Caki2 (cell line): Measurements from ENCODE around the gene LDLRAD3. TPM values are rescaled to one million over a fixed set of nuclear protein-coding genes. Genes with fewer than 3 reads are reported as not detected.

Experiments
- DNase-seq: peaks from one replicate; pipeline ENCODE4 v3.0.0-alpha.2; 2015; ENCODE audit warnings: low read depth
- in situ Hi-C: cut with HindIII; loops from 2 replicates; pipeline ENCODE4 v1.10.0; 2016; ENCODE audit warnings: low sequenced_read_pairs, low pct_unique_long_range_greater_than_20kb, mixed read lengths
- total RNA-seq: library from RNA; depleted of rRNA; stranded (reverse); fragments of >200 nt; shearing (Covaris generic); gene quantifications from 2 replicates; pipeline ENCODE4 v1.2.3, GENCODE V29; 2014; ENCODE audit warnings: low replicate concordance

The LDLRAD3 gene
- total RNA-seq, 1 experiment from 2014 or later = 1.9 TPM

DNA sequence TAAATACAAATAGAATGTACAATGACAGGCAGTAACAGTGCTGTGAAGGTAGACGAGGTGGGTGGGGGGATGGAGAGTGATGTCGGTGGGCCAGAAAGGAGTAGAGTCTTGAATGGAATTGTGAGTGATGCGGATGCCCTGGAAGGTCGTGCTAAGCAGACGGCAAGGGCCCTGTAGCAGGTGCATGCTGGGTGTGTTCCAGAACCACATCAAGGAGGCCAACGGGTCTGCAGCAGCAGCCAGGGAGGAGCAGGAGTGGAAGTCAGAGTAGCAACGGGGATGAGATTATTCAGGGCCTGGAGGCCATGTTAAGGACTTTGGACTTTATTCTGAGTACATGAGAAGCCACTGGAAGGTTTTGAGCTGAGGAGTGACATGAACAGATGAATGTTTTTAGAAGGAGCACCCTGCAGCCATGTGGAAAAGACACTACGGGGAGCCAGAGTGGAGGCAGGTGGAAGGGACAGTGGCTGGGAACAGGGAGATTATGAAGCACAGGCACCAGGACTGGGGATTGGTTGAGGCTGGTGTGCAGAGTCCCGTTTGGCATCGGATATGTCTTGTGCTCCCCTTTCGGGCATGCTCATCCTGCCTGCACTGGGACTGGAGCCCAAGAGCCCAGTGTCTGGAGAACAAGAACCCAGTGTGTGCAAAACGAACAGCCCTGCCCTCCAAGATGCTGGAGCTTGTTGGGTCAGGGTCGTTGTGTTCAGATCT, 271.3 kb downstream of the LDLRAD3 start:
- no peak for DNase-seq
- in situ Hi-C loops = no loop called here

DNA sequence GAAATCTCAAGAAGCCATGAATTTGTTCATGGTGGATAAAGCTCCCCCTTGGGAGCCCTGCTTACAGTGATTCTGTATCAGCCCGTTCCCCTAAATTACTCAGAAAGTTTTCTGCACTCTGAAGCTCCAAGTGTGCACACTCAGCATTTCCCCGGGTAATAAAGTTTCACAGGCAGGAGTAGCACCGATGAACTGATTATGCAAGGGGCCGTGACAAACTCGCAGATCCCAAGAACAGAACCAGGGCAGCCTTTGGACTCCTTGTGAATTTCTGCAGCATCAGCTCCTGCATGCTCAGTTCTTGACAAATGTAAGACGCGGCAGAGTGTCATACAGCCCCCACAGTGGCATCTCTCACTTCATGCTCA, 271.8 kb downstream of the LDLRAD3 start:
- DNase-seq = no peak
- in situ Hi-C loops = no loop called here

DNA sequence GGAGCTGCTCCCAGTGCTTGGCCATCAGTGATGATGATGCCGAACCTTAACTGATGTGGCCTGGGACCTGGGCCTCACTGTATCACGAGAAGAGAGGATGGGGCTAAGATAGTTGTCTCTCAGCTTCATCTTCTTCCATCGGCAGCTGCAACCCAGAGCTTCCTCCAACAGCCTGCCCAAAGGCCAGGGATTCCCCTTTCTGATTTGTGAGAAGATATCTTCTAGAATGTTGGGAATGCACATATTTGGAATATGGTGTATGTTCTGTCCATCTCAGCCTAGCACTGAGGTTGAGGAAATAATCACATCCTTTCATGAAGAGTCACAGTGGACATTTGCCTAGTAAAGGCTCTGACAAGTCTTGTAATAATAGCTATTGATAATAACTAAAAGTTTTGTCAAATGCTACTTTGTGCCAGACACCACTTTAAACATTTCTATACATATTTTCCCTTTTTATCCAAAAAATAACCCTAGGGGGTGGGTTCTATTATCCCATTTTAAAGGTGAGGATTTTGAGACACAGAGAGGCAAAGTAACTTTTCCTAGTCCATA, 272.3 kb downstream of the LDLRAD3 start:
- in situ Hi-C loops = no loop called here
- no peak for DNase-seq

DNA sequence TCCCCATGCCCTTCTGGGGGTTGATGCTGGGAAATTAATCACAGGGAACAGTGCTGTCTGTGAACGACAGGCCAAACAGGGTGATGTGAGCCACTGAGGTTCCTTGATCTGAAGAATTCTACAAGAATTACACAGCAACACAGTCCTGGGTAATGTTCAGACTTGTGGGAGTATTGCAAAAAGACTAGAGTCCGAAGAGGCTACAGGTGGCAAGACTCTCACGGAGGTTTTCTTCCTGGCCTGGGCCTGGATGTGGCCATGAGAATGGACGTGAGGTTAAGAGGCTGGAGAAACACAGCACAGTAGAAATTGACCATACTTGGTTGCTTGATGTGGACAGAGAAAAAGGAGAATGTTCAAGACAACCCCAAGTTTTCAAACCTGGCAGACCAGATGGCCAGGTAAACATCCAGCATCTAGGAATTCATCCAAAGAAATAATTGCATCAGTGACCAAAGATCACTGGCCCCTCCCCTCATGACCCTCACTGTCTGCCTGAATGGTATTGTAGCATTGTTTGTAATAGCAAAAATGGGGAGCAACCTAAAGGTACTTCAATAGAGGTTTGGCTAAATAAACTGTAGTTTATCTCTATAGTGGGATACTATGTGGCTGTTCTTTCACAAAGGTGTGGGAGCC, 274.5 kb downstream of the LDLRAD3 start:
- in situ Hi-C loops = no loop called here
- no peak for DNase-seq

DNA sequence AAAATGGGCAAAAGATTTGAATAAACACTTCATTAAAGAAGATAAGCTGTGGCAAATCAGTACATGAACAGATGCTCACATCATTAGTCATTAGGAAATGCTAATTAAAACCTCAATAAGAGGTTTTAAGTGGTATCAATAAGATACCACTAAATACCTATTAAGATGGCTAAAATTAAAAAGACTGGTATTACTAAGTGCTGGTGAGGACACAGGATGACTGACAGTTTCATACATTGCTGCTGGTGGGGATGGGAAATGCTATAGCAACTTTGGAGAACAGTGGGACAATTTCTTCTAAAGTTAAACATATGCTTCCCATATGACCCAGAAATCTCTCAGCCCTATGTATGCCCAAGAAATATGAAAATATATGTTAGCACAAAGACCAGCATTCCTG, 276.1 kb downstream of the LDLRAD3 start:
- in situ Hi-C loops = no loop called here
- DNase-seq = no peak

DNA sequence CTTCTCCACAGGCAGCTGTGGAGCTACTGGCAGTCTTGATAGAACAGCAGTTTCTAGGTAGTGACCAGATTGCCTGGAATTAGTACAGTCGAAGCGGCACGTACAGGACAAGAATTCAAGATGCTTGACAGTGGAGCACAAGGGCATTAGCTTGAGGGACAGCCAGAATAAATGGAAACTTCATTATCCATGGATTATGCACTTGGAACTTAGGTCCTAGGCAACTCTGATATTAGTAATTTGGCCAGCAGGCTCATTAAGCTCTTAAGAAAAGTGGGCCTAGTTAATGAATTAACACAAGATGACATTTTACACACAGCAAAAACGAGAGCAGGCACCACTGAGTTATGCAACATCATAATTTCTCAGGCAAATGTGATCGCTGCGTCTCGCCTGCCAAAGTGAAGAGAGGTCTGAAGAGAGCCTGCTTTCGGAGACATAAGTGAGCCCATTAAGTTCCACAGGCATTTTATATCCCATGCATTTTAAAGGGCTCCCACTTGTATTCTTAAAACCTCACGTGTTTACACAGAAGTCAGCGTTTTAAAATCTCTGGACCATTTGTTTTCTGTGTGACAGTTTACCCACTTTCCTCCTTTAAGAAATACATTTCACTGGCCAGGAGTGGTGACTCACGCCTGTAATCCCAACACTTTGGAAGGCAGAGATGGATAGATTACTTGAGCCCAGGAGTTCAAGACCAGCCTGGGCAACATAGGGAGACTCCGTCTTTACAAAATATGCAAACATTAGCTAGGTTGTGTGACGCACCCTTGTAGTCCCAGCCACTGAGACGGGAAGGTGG, 279.2 kb downstream of the LDLRAD3 start:
- no peak for DNase-seq
- in situ Hi-C loops = no loop called here

DNA sequence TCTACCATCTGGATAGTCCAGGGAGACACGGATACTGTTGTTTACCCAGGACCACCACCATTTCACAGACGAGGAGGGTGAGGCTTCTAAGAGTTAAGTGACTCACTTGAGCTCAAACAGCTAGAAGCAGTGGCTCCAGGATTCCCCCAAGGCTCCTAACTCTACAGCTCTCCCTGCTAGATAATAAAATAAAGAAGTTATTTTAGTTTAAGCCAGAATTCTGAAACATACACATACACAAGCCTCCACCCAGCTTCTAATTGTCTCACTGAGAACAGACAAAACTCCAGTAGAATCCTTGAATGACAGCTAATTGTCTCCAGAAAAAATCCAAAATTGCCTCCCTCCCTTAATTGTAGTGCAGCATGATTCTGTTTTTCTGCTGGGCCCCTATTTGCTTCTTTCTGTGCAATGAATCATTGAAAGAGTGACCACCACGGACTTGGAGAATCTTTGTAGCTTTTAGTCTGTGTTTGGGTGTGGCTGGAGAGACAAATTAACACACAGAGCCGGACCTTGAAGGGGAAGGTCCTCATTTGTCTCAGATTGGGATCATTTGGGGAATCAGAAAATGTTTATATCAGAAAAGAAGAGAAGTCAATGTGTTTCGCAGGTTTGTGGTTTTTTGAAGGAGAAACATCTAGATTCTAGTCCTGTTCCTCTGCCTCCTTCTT, 280.5 kb downstream of the LDLRAD3 start:
- in situ Hi-C loops = no loop called here
- DNase-seq = no peak

DNA sequence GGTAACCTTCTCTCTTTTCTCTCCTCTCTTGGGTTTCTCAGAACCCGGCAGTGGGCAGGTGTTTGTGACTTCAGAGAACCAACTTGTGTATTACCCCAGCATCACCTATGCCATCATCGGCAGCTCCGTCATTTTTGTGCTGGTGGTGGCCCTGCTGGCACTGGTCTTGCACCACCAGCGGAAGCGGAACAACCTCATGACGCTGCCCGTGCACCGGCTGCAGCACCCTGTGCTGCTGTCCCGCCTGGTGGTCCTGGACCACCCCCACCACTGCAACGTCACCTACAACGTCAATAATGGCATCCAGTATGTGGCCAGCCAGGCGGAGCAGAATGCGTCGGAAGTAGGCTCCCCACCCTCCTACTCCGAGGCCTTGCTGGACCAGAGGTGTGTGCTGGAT, 283.2 kb downstream of the LDLRAD3 start:
- DNase-seq = no peak
- in situ Hi-C loops = no loop called here

DNA sequence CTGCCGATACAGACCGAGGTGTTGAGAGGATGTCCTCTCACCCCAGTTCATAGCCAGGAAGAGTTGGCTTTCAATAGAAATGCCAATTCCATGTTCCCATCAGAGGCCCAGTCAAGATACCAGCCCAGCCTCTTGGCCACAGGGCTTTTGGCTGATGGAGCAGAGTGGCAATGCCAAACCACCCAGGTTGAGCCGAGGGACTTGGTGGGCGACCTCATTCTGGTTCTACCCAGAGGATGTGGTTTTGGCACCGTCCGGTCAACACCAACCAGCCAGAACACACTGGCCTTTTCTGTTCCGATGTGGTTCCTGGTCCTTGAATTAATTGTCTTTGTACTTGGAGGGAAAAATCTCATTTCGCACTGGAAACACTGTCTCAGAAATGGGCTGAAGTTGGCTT, 284.8 kb downstream of the LDLRAD3 start:
- no peak for DNase-seq
- in situ Hi-C loops = no loop called here

DNA sequence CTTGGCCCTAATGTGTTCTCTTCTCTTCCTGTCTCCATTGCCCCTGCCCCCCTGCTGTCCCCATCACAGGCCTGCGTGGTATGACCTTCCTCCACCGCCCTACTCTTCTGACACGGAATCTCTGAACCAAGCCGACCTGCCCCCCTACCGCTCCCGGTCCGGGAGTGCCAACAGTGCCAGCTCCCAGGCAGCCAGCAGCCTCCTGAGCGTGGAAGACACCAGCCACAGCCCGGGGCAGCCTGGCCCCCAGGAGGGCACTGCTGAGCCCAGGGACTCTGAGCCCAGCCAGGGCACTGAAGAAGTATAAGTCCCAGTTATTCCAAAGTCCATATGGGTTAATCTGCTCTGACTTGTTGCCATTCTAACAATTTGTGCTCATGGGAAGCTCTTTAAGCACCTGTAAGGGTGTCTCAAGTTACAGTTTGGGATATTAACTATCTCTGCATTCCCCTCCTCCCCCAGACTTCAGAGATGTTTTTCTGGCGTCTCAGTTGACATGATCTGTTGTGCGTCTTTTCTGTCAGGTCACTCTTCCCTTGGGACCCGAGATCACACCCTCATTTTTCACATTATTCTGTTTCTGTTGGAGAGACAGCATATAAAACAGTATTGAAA, 285.3 kb downstream of the LDLRAD3 start:
- no peak for DNase-seq
- in situ Hi-C loops = no loop called here

DNA sequence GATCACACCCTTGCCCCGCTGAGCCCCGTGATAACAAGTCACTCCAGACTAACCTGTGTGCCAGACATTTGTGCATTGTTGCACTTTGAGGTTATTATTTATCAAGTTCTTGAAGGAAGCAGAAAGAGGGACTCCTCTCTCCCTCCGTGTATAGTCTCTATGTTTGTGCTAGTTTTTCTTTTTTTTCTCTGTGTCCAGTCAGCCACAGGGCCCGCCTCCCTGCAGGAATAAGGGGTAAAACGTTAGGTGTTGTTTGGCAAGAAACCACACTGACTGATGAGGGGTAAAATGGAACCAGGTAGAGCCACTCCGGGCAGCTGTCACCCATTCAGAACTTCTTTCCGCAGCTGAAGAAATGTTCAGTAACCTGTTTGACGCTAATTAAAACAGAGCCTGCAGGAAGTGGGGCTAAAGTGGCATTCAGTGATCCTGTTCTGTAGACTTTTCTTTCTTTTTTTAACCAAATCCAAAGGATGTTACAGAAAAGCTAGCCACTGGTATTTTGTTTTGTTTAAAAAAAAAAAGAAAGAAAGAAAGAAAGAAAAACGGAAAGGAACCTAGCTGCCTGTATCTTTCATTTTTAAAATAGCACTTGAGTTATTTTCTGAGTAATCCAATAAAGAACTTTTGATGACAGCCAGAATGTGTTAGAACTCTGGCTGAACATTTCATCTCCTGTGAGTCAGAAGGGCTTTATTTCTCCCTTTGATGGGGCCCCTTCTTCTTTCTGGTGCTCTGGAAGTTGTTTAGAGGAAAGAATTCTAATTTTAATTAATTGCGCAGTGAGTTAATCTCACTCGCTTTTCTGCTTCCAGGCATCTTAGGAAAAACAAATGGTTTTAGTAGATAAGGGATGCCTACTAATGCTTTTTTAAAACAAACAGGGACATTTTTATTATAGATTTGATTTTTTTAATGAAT, 287.2 kb downstream of the LDLRAD3 start:
- no peak for DNase-seq
- in situ Hi-C loops = no loop called here

DNA sequence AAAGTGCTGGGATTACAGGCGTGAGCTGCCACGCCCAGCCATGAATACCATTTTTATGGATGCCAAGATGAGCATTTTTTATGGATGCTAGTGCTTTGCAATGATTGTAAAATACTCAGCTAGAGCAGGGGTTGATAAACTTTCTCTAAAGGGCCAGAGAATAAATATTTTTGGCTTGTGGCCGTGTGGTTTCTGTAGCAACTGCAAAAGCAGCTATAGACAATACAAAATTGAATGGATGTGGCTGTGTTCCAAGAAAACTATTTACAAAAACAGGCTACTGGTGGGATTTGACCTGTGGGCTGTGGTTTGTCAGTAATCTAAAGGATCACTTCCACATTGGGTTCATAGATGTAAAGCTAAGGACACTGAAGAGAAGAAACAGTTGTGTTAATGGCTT, 289.3 kb downstream of the LDLRAD3 start:
- in situ Hi-C loops = no loop called here
- no peak for DNase-seq

DNA sequence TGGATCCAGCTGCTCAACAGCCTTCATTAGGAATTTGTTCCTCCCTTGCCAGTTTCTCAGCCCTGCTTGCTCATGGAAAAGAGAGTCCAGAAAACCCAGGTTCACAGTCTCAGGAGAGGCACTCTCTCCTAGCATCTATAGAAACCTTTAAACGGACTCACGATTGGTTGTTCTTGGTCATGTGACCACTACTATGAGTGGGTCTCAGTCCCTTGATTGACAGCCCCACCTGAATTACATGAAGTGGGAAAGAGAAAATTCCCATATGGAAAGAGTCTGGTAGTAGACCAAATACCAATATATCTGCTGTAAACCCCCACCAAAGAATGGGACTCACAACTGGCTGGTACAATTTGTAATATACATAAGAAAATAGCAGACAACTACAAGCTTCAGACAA, 291.0 kb downstream of the LDLRAD3 start:
- in situ Hi-C loops = no loop called here

DNA sequence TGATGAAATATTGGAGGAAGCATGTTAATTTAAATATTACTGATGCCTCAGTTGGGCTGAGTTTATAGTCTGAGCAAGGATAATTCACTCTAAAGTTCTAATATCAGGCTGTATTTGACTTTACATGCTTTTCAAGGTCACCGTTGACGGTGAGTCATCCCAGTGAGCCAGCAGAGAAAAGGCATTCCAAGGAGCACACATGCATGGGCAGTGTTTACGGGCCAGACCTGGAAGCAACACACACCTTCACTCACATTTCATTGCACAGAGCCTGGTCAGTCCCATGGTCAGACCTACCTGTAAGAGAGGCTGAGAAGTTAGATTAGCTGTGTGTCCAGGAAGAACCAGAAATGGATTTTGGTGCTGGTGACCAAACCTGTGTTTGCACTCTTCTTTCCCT, 291.9 kb downstream of the LDLRAD3 start:
- in situ Hi-C loops = no loop called here
- no peak for DNase-seq

More for the DNA sequence above, 291.0 kb downstream of the LDLRAD3 start:
- DNase-seq = no peak

DNA sequence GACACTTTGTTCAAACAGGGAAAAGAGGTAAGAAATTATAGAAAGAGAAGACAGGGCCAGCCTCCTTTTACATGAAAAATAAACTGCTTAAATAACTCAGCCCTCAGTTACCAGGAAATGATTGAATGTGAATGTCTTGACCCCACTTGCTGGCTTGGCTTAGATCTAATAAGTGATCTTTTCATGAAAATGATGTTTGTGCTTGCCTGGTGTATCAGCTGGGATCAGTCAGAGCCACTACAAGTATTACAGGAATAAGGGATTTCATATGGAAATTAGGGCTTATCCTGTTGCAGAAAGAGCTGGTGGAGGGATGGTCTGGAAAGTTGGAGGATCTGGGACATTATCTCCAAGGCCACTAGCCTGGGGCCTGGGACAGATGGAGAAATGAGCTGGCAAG, 293.5 kb downstream of the LDLRAD3 start:
- no peak for DNase-seq
- in situ Hi-C loops = no loop called here

DNA sequence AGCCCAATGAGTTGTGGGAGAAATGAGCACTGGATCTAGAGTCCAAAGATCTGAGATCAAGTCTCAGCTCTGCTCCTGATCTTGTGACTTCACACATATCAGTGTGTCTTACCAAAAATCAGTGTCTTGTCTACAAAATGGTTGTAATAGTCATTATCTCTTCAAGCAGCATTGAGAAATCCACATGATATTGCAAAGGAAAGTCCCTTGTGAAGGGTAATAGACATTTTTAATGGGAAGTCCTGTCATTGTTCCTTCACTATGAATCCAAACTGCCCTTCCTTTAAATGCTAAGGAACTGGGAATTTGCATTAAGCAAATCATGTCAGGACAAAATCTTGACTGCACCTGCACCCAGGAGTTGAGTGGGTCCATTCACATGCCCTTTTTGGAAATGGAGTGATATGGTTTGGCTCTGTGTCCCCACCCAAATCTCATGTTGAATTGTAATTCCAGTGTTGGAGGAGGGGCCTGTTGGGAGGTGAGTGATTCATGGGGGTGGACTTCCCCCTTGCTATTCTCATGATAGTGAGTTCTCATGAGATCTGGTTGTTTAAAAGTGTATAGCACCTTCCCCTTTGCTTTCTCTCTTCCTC, 294.3 kb downstream of the LDLRAD3 start:
- no peak for DNase-seq
- in situ Hi-C loops = no loop called here

DNA sequence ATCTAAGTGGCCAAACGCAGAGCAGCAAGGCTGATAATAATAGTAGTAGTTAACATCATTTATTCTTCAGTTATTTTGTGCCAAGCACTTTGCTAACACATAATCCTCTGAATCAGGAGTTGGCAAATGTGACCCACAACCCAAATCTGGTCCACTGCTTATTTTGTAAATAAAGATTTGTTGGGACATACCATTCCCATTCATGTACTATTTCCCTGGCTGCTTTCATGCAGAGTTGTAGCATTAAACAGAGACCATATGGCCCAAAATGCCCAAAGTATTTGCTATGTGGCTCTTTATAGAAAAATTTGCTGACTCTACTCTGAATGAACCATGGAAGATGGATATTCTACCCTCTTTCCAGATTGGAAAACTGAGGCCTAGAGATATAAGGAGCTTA, 295.0 kb downstream of the LDLRAD3 start:
- no peak for DNase-seq
- in situ Hi-C loops = no loop called here
